GM13976 (cell line): ENCODE data around the gene MPC2.

Source experiments
- DNase-seq: peaks from one replicate; pipeline ENCODE4 v3.0.0; 2012; ENCODE audit warnings: low spot score
- CTCF ChIP-seq: IDR thresholded peaks from 2 replicates; pipeline ENCODE4 v1.5.1; 2012; ENCODE audit warnings: borderline replicate concordance, mild to moderate bottlenecking; ENCODE audit not compliant: insufficient read depth; ENCODE audit errors: extremely low read depth, missing control alignments, control extremely low read depth
- in situ Hi-C: fragments of 300-500 bp; cut with MboI; formaldehyde crosslinking; loops from one replicate; pipeline ENCODE4 v1.12.0; 2022; ENCODE audit warnings: low sequenced_read_pairs, mixed read lengths, inconsistent platforms; ENCODE audit not compliant: unreplicated experiment

The MPC2 gene

GRCh38 chr1:167949785-167950184, 12.9 kb upstream of the MPC2 start:
- DNase-seq = no peak
- in situ Hi-C loops = no loop called here
- TF ChIP-seq CTCF = no peak

GRCh38 chr1:167947733-167948132, 10.9 kb upstream of the MPC2 start:
- in situ Hi-C loops = no loop called here

DNA sequence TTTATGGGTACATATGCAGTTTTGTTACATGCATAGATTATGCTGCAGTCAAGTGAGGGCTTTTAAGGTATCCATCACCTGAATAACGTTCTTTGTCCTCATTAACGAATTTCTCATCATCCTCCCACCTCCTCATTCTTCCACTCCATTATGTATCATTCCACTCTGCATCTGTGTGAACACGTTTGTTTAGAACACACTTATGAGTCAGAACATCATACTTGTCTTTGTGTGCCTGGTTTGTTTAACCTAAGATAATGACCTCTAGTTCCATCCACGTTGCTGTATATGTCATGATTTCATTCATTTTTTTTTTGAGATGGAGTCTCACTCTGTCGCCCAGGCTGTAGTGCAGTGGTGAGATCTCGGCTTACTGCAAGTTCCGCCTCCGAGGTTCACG, 6.7 kb upstream of the MPC2 start:
- in situ Hi-C loops = no loop called here
- no peak for DNase-seq
- no peak for TF ChIP-seq CTCF

More at GRCh38 chr1:167947733-167948132, 10.9 kb upstream of the MPC2 start:
- no peak for TF ChIP-seq CTCF
- DNase-seq = no peak

GRCh38 chr1:167940264-167940663, 3.4 kb upstream of the MPC2 start:
- in situ Hi-C loops = no loop called here

GRCh38 chr1:167938080-167938636, 1.3 kb upstream of the MPC2 start:
- no peak for DNase-seq
- in situ Hi-C loops = no loop called here

More at GRCh38 chr1:167940264-167940663, 3.4 kb upstream of the MPC2 start:
- DNase-seq = no peak
- no peak for TF ChIP-seq CTCF

DNA sequence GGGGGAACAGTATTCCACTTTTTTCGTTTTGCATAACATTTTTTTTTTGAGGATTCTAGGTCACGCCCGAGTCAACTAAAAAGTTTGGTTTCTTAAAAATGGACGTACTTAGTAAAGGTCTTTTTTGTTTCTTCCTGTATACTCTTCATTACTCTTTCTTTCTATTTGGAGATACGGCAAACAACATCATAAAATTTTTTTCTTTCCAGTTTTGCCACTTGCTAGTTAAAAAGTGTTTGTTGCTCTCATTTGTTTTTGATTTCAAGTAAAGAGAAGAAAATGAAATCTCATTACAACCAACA, 788 bp upstream of the MPC2 start:
- DNase-seq = no peak
- in situ Hi-C loops = no loop called here
- no peak for TF ChIP-seq CTCF

More at GRCh38 chr1:167938080-167938636, 1.3 kb upstream of the MPC2 start:
- no peak for TF ChIP-seq CTCF
